ENCODE data around the gene GLIS1.

DNA sequence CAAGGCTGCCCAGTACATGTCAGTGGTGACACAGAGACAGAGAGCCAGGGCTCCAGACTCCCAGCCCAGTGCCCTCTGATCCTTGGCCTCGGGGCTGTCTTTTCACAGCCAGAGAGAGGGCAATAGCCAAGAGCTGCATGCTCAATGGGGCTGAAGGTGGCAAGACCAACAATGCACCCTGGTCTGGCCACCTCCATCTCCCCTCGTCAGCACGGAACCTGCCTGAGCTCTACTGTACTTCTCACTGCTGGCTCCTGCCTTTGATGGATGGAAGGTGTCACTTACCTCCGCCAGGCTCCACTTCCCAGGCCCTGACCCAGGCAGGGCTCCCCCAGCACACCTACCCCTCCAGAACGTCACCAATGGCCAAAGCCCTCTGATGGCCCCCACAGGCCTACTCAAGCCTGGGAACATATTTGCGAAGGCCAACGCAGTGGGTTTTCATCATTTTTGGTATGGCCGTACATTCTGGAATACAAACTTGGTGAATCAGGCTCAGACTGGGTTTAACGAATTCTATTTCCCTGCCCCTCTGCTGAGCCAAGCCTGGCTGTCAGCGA is 191.7 kb downstream of the GLIS1 start:
- TF ChIP-seq POLR2A (IDR thresholded peaks at IDR 0.05; ENCODE audit: low read depth, low read length): no peak
- no peak for TF ChIP-seq RAD21 (IDR thresholded peaks at IDR 0.05; ENCODE audit: insufficient read depth, low read depth, low read length)
- TF ChIP-seq EP300 (IDR thresholded peaks at IDR 0.05; ENCODE audit: borderline replicate concordance in 1 of 2, control insufficient read depth in 1 of 2, low read depth in 2 of 2, low read length in 2 of 2): no peak
- TF ChIP-seq NRF1 (conservative IDR thresholded peaks at IDR 0.05; ENCODE audit: low read depth, low read length): no peak
- no peak for TF ChIP-seq RFX5 (IDR thresholded peaks at IDR 0.05; ENCODE audit: low read depth, low read length)
- TF ChIP-seq PML (IDR thresholded peaks at IDR 0.05; ENCODE audit: low read length): no peak
- TF ChIP-seq SUPT20H (IDR thresholded peaks at IDR 0.05; ENCODE audit: borderline replicate concordance, control insufficient read depth, low read depth, low read length): no peak
- TF ChIP-seq, protein P1, sequence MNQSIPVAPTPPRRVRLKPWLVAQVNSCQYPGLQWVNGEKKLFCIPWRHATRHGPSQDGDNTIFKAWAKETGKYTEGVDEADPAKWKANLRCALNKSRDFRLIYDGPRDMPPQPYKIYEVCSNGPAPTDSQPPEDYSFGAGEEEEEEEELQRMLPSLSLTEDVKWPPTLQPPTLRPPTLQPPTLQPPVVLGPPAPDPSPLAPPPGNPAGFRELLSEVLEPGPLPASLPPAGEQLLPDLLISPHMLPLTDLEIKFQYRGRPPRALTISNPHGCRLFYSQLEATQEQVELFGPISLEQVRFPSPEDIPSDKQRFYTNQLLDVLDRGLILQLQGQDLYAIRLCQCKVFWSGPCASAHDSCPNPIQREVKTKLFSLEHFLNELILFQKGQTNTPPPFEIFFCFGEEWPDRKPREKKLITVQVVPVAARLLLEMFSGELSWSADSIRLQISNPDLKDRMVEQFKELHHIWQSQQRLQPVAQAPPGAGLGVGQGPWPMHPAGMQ (IDR thresholded peaks at IDR 0.05; ENCODE audit: borderline replicate concordance): no peak

All from GM12878 (cell line).